CD4-positive, alpha-beta T cell (primary cell): ENCODE measurements around the gene KCNMA1. TPM values are rescaled to one million over a fixed set of nuclear protein-coding genes. Genes with fewer than 3 reads are reported as not detected.

Experiments
- ATAC-seq: fragments of 200-7000 bp; cut with Tn5 transposase; one replicate; pipeline ENCODE4 v1.10.0; 2022; ENCODE audit warnings: mild to moderate bottlenecking; ENCODE audit not compliant: poor library complexity
- CTCF ChIA-PET: fragments of 350-600 bp; sonication (Branson Sonifier 250); formaldehyde crosslinking; loops from one replicate; lab custom pipeline; 2021; ENCODE audit warnings: antibody characterized with exemption, inconsistent platforms; lab: Charles Lee
- POLR2A ChIA-PET: fragments of 350-600 bp; sonication (Branson Sonifier 250); formaldehyde crosslinking; loops from one replicate; lab custom pipeline; 2021; ENCODE audit warnings: antibody characterized with exemption, inconsistent platforms; lab: Charles Lee
- DNase-seq, 14 experiments: peaks; one replicate each; pipeline ENCODE4 v3.0.0-alpha.2; 2013 to 2020; ENCODE audit warnings: mixed read lengths in 2 of 14
- H3K27ac ChIP-seq, 2 donors: one replicate each; pipeline versions ENCODE4 v1.5.1 to v1.7.0; 2013; ENCODE audit warnings: low read length in 2 of 2, low read depth in 1 of 2, mild to moderate bottlenecking in 1 of 2
- H3K27me3 ChIP-seq, 2 experiments: 1 replicate in 1 of 2; 2 replicates in 1 of 2; pipeline versions ENCODE4 v1.6.1 to v1.7.0; 2013; ENCODE audit warnings: low read length in 2 of 2, control low read depth in 1 of 2, mild to moderate bottlenecking in 1 of 2, moderate library complexity in 1 of 2; ENCODE audit not compliant: insufficient read depth in 2 of 2, control insufficient read depth in 1 of 2
- H3K36me3 ChIP-seq: one replicate; pipeline ENCODE4 v1.6.1; 2013; ENCODE audit warnings: low read length, control low read depth; ENCODE audit not compliant: insufficient read depth
- H3K4me1 ChIP-seq: one replicate; pipeline ENCODE4 v1.6.1; 2013; ENCODE audit warnings: low read length, control low read depth; ENCODE audit not compliant: insufficient read depth
- H3K4me3 ChIP-seq: one replicate; pipeline ENCODE4 v1.5.1; 2013; ENCODE audit warnings: mild to moderate bottlenecking, low read length, moderate library complexity
- H3K9me3 ChIP-seq, 2 experiments: 1 replicate in 1 of 2; 2 replicates in 1 of 2; pipeline versions ENCODE4 v1.6.1 to v1.7.0; 2013; ENCODE audit warnings: low read length in 2 of 2, mild to moderate bottlenecking in 2 of 2, control low read depth in 1 of 2, moderate library complexity in 1 of 2; ENCODE audit not compliant: control insufficient read depth in 1 of 2, insufficient read depth in 1 of 2
- H3K27ac Mint-ChIP-seq: one replicate; pipeline ENCODE4 v1.8.0; 2020; ENCODE audit warnings: mixed read lengths
- H3K27me3 Mint-ChIP-seq: one replicate; pipeline ENCODE4 v1.8.0; 2021; ENCODE audit warnings: mixed read lengths
- H3K36me3 Mint-ChIP-seq: one replicate; pipeline ENCODE4 v1.8.0; 2021; ENCODE audit warnings: low read depth, mixed read lengths
- H3K4me1 Mint-ChIP-seq: one replicate; pipeline ENCODE4 v1.8.0; 2021; ENCODE audit warnings: low read depth, mixed read lengths
- H3K4me3 Mint-ChIP-seq: one replicate; pipeline ENCODE4 v1.8.0; 2020; ENCODE audit warnings: mild to moderate bottlenecking, mixed read lengths
- H3K9me3 Mint-ChIP-seq: one replicate; pipeline ENCODE4 v1.8.0; 2020; ENCODE audit warnings: mixed read lengths
- intact Hi-C, 2 experiments: fragments of 100-400 bp; cut with DNase I in 1 of 2; cut with micrococcal nuclease in 1 of 2; formaldehyde crosslinking; loops; one replicate each; pipeline versions ENCODE4 v1.15.1 to v1.9.0; 2023 to 2025; cut with DNase I, micrococcal nuclease
- total RNA-seq, 174 experiments: library from RNA in 2 of 174; stranded (reverse) in 2 of 174; gene quantifications; one replicate each; pipeline ENCODE4 v1.2.3 and lab custom pipeline; 2021 to 2026
- TF ChIP-seq, protein P1 (sequence below): fragments of 200-600 bp; IDR thresholded peaks from one replicate; pipeline ENCODE4 v1.8.0; 2022; ENCODE audit warnings: antibody characterized with exemption, mild to moderate bottlenecking

Gene KCNMA1
- total RNA-seq, 2 experiments from 2014 or later, result not detected

DNA sequence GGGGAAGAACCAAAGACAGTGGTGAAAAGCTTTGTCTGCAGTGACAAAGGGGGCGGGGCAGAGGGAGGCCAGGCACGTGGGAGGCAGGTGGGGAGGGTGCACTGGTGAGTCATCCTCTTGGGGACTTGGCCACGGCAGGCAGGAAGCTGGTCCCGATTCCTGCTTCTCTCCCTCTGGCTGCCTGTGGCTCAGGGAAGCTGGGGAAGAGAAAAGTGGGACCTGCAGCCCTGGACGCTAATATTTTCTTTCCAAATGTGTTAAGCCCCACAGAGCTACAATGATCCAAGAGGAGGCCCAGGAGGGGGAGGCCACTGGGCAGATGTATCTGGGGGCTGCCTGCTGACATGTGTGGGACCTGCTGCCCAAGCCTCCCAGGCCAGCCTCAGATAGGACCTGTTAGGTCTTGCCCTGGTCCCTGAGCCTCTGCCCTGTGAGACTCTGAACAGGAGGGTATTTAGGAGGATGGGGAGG, 231.8 kb downstream of the KCNMA1 start:
- Mint-ChIP-seq H3K4me1 (no peaks in the 10 kb centered on the region), H3K27me3 (peaks cover 18% of the 10 kb centered on the region), H3K4me3 (no peak overlapping the region), H3K9me3 (no peaks in the 10 kb centered on the region), H3K27ac (no peak overlapping the region), H3K36me3 (no peaks in the 10 kb centered on the region)
- Histone ChIP-seq H3K9me3 (no peaks in the 10 kb centered on the region), H3K27me3 (no peaks in the 10 kb centered on the region), H3K36me3 (no peaks in the 10 kb centered on the region), H3K4me1 (no peaks in the 10 kb centered on the region), H3K4me3 (no peak overlapping the region), H3K27ac (no peak overlapping the region)
- no peak for ATAC-seq
- ChIA-PET CTCF (no interaction called here), POLR2A (no interaction called here)
- intact Hi-C loops, result no loop called here
- DNase-seq, result no peak
- TF ChIP-seq, protein P1, sequence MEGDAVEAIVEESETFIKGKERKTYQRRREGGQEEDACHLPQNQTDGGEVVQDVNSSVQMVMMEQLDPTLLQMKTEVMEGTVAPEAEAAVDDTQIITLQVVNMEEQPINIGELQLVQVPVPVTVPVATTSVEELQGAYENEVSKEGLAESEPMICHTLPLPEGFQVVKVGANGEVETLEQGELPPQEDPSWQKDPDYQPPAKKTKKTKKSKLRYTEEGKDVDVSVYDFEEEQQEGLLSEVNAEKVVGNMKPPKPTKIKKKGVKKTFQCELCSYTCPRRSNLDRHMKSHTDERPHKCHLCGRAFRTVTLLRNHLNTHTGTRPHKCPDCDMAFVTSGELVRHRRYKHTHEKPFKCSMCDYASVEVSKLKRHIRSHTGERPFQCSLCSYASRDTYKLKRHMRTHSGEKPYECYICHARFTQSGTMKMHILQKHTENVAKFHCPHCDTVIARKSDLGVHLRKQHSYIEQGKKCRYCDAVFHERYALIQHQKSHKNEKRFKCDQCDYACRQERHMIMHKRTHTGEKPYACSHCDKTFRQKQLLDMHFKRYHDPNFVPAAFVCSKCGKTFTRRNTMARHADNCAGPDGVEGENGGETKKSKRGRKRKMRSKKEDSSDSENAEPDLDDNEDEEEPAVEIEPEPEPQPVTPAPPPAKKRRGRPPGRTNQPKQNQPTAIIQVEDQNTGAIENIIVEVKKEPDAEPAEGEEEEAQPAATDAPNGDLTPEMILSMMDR, result no peak

- intact Hi-C loops, result no loop called here
- CTCF ChIA-PET, result no interaction called here
- POLR2A ChIA-PET, result no interaction called here
- Mint-ChIP-seq H3K27me3 (peaks cover 18% of the 10 kb centered on the region), H3K27ac (no peak overlapping the region), H3K4me3 (no peak overlapping the region), H3K4me1 (no peaks in the 10 kb centered on the region), H3K9me3 (no peaks in the 10 kb centered on the region), H3K36me3 (no peaks in the 10 kb centered on the region)
- no peaks in the 10 kb centered on the region for H3K27me3 ChIP-seq
- no peaks in the 10 kb centered on the region for H3K4me1 ChIP-seq
- ATAC-seq (no peak), DNase-seq (no peak)
- TF ChIP-seq, protein P1, result no peak
- no peaks in the 10 kb centered on the region for H3K36me3 ChIP-seq
- no peak overlapping the region for H3K4me3 ChIP-seq
- no peaks in the 10 kb centered on the region for H3K9me3 ChIP-seq
- H3K27ac ChIP-seq, result no peak overlapping the region
Measured at GRCh38 chr10:77404810-77405209, 232.8 kb downstream of the KCNMA1 start.

- intact Hi-C loops, result no loop called here
Measured at GRCh38 chr10:77403761-77404160, 233.8 kb downstream of the KCNMA1 start.

More at GRCh38 chr10:77403761-77404160, 233.8 kb downstream of the KCNMA1 start:
- ATAC-seq (no peak), DNase-seq (no peak)
- H3K4me1 ChIP-seq, result no peaks in the 10 kb centered on the region
- H3K9me3 Mint-ChIP-seq, result no peaks in the 10 kb centered on the region
- no peaks in the 10 kb centered on the region for H3K9me3 ChIP-seq
- CTCF ChIA-PET, result no interaction called here
- H3K27ac ChIP-seq, result no peak overlapping the region
- no peak overlapping the region for H3K27ac Mint-ChIP-seq
- no peak overlapping the region for H3K4me3 ChIP-seq
- TF ChIP-seq, protein P1, result no peak
- POLR2A ChIA-PET, result no interaction called here
- H3K4me1 Mint-ChIP-seq, result no peaks in the 10 kb centered on the region
- H3K36me3 Mint-ChIP-seq, result no peaks in the 10 kb centered on the region
- no peaks in the 10 kb centered on the region for H3K27me3 ChIP-seq
- no peaks in the 10 kb centered on the region for H3K36me3 ChIP-seq
- H3K4me3 Mint-ChIP-seq, result no peak overlapping the region
- peaks cover 15% of the 10 kb centered on the region for H3K27me3 Mint-ChIP-seq
